GM23248 (cell line): ENCODE data around the gene EID3. TPM values are rescaled to one million over a fixed set of nuclear protein-coding genes. Genes with fewer than 3 reads are reported as not detected.
"Not testable (repeated sequence)": the region's sequence is repeated elsewhere in the genome, so short reads cannot be mapped to it uniquely, and the experiment has no call there.

ENCODE experiments used
- DNase-seq: peaks from one replicate; pipeline ENCODE4 v3.0.0-alpha.2; 2015
- H2AFZ ChIP-seq: fragments of 200-600 bp; sonication (generic); 2 replicates; pipeline ENCODE4 v1.6.1; 2016; ENCODE audit warnings: antibody characterized with exemption
- H3F3A ChIP-seq: fragments of 200-600 bp; sonication (generic); 2 replicates; pipeline ENCODE4 v1.6.1; 2016; ENCODE audit warnings: mild to moderate bottlenecking, antibody characterized with exemption, mixed run types; ENCODE audit not compliant: insufficient read depth
- H3K27ac ChIP-seq: fragments of 200-600 bp; sonication (generic); 2 replicates; pipeline ENCODE4 v1.5.1; 2016; ENCODE audit warnings: mild to moderate bottlenecking
- H3K27me3 ChIP-seq: fragments of 200-600 bp; sonication (generic); replicated peaks from 2 replicates; pipeline ENCODE4 v1.6.1; 2016; ENCODE audit warnings: mild to moderate bottlenecking; ENCODE audit not compliant: insufficient read depth
- H3K36me3 ChIP-seq: fragments of 200-600 bp; sonication (generic); 2 replicates; pipeline ENCODE4 v1.6.1; 2016; ENCODE audit warnings: low read depth, mild to moderate bottlenecking
- H3K4me1 ChIP-seq: fragments of 200-600 bp; sonication (generic); 2 replicates; pipeline ENCODE4 v1.6.1; 2016; ENCODE audit warnings: mild to moderate bottlenecking; ENCODE audit not compliant: insufficient read depth
- H3K4me2 ChIP-seq: fragments of 200-600 bp; sonication (generic); one replicate; pipeline ENCODE4 v1.6.1; 2016; ENCODE audit warnings: mild to moderate bottlenecking; ENCODE audit not compliant: unreplicated experiment
- H3K4me3 ChIP-seq: fragments of 200-600 bp; sonication (generic); 2 replicates; pipeline ENCODE4 v1.5.1; 2016; ENCODE audit warnings: mild to moderate bottlenecking
- H3K79me2 ChIP-seq: fragments of 200-600 bp; sonication (generic); 2 replicates; pipeline ENCODE4 v1.6.1; 2016; ENCODE audit warnings: mild to moderate bottlenecking; ENCODE audit not compliant: insufficient read depth
- H3K9ac ChIP-seq: fragments of 200-600 bp; sonication (generic); 2 replicates; pipeline ENCODE4 v1.6.1; 2016; ENCODE audit warnings: mild to moderate bottlenecking
- H3K9me2 ChIP-seq: fragments of 200-600 bp; sonication (generic); 2 replicates; pipeline ENCODE4 v1.6.1; 2016; ENCODE audit warnings: mixed run types, mild to moderate bottlenecking, moderate library complexity; ENCODE audit not compliant: insufficient read depth
- H3K9me3 ChIP-seq: fragments of 200-600 bp; sonication (generic); one replicate; pipeline ENCODE4 v1.6.1; 2017; ENCODE audit warnings: low read depth
- H4K20me1 ChIP-seq: fragments of 200-600 bp; sonication (generic); 2 replicates; pipeline ENCODE4 v1.6.0; 2016; ENCODE audit not compliant: insufficient read depth
- EZH2 ChIP-seq: fragments of 200-600 bp; sonication (generic); IDR thresholded peaks from 2 replicates; pipeline ENCODE4 v1.6.1; 2018; ENCODE audit warnings: antibody characterized with exemption, mild to moderate bottlenecking; ENCODE audit not compliant: insufficient read depth, poor library complexity, severe bottlenecking
- EZH2phosphoT487 ChIP-seq: fragments of 200-600 bp; sonication (generic); IDR thresholded peaks from 2 replicates; pipeline ENCODE4 v1.6.1; 2018; ENCODE audit warnings: antibody characterized with exemption, moderate library complexity, mild to moderate bottlenecking, low read depth; ENCODE audit not compliant: insufficient read depth
- WGBS, 2 experiments: methylation state at CpG; one replicate each; pipeline ENCODE4 v1.1.6; 2015 to 2017; ENCODE audit warnings: low lambda C conversion rate in 2 of 2, low coverage in 1 of 2; ENCODE audit errors: missing lambda C conversion rate in 2 of 2; 5-methylcytosine and 5-hydroxymethylcytosine counted together
- in situ Hi-C: fragments of 300-500 bp; cut with MboI; formaldehyde crosslinking; loops from 2 replicates; pipeline ENCODE4 v1.15.0; 2020
- polyA plus RNA-seq: library from polyadenylated mRNA; unstranded; fragments of >200 nt; fragmentation: Nextera tagmentation; extraction: Ambion mirVana; gene quantifications from 2 replicates; pipeline ENCODE4 v1.2.1, GENCODE V29; 2016
- total RNA-seq: library from RNA; depleted of rRNA; stranded (reverse); fragments of >200 nt; shearing (Covaris generic); gene quantifications from 2 replicates; pipeline ENCODE4 v1.2.3, GENCODE V29; 2014

Gene EID3
- total and polyA plus RNA-seq, 2 experiments from 2014 or later = 5.7 to 6.9 TPM

DNA sequence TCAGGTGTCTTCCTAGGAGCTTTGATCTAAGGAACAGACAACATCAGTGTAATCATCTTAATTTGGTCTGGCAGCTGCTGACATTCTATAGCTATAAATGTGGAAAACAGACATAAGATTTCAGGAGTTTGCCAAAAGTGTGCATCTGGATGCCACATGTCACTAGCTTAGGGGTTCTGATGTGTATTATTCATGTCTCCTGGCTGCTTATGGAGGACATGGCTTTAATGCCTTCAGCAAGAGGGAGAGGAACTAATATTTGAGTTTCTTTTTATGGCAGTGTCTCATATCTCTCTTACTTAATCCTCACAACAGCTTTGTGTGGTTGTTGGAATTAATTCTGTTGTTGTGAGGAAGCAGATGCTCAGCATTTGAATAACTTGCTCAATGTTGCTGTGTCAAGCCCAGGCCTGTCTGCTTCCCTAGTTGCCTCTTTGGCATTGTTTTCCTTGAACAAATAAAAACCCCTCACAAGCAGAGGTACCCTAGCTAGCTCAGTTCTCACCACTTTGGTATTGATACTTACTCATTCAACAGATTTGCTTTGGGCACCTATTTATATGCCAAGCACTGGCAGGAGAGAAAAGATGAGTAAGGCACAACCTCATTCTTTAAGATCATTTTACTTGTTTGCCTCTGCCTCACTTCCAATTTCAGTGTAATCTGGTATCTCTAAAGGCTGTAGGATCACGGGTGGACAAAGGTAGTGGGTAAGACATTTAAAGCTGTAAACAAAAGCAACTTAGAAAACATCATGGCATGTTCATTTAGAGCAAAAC lies 39.8 kb upstream of the EID3 start:
- Histone ChIP-seq H3F3A (peaks cover 15% of the 10 kb centered on the region), H3K4me2 (peak overlapping the region; percentile 19), H3K9ac (peak overlapping the region; percentile 37), H3K4me3 (no peak overlapping the region), H3K79me2 (no peaks in the 10 kb centered on the region), H3K36me3 (no peaks in the 10 kb centered on the region), H4K20me1 (no peaks in the 10 kb centered on the region), H2AFZ (peak overlapping the region; percentile 45), H3K9me2 (no peaks in the 10 kb centered on the region), H3K27me3 (no peaks in the 10 kb centered on the region), H3K4me1 (peaks cover 13% of the 10 kb centered on the region), H3K27ac (peak overlapping the region; percentile 45), H3K9me3 (no peaks in the 10 kb centered on the region)
- peak; percentile 65 for DNase-seq
- 4 to 5% methylated on average over 1 of the region's 1 CpG for WGBS, 2 experiments
- in situ Hi-C loops = no loop called here
- TF ChIP-seq EZH2 (no peak), EZH2phosphoT487 (no peak)

DNA sequence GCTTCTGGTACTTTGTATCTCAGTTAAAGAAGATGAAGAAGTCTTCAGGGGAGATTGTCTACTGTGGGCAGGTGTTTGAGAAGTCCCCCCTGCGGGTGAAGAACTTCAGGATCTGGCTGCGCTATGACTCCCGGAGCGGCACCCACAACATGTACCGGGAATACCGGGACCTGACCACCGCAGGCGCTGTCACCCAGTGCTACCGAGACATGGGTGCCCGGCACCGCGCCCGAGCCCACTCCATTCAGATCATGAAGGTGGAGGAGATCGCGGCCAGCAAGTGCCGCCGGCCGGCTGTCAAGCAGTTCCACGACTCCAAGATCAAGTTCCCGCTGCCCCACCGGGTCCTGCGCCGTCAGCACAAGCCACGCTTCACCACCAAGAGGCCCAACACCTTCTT lies 38.1 kb upstream of the EID3 start:
- H3K27me3 ChIP-seq, in situ Hi-C loops, DNase-seq, H3K9ac ChIP-seq, H4K20me1 ChIP-seq, H3K9me2 ChIP-seq, H3K27ac ChIP-seq, H3K9me3 ChIP-seq, H3K4me2 ChIP-seq, H2AFZ ChIP-seq, H3K79me2 ChIP-seq, H3K4me3 ChIP-seq, H3K36me3 ChIP-seq: not testable (repeated sequence)
- H3K4me1 ChIP-seq = peaks cover 13% of the 10 kb centered on the region
- WGBS, 2 experiments = 96 to 99% methylated on average over 19 to 24 of the region's 24 CpGs
- H3F3A ChIP-seq = peaks cover 15% of the 10 kb centered on the region

DNA sequence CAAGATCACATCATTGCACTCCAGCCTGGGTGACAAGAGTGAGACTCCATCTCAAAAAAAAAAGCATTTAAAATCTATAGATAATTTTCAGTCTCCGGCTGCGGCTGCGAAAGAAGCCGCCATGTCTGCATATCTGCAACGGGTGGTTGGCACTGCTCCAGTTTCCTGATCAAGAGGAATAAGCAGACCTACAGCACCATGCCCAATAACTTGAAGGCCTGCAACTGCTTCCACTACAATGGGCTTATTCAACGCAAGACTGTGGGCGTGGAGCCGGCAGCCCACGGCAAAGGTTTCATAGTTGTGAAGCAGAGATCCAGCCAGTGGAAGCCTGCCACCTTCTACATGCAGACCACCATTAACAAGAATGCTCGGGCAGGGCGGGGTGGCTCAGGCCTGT lies 30.6 kb upstream of the EID3 start:
- H3K9me3 ChIP-seq = no peaks in the 10 kb centered on the region
- no peaks in the 10 kb centered on the region for H3K36me3 ChIP-seq
- no peak overlapping the region for H3K27ac ChIP-seq
- no peaks in the 10 kb centered on the region for H3F3A ChIP-seq
- no peak overlapping the region for H3K4me2 ChIP-seq
- peaks cover 6% of the 10 kb centered on the region; the same call in 1 of the 2 replicates for H3K4me1 ChIP-seq
- in situ Hi-C loops = no loop called here
- no peak overlapping the region for H3K4me3 ChIP-seq
- no peak for DNase-seq
- WGBS, 2 experiments = 91 to 92% methylated on average over 11 of the region's 11 CpGs
- no peaks in the 10 kb centered on the region for H3K9me2 ChIP-seq
- no peaks in the 10 kb centered on the region for H4K20me1 ChIP-seq
- no peaks in the 10 kb centered on the region for H3K27me3 ChIP-seq
- no peaks in the 10 kb centered on the region for H3K79me2 ChIP-seq
- H3K9ac ChIP-seq = no peak overlapping the region
- H2AFZ ChIP-seq = no peak overlapping the region
- no peak for TF ChIP-seq EZH2phosphoT487
- no peak for TF ChIP-seq EZH2

DNA sequence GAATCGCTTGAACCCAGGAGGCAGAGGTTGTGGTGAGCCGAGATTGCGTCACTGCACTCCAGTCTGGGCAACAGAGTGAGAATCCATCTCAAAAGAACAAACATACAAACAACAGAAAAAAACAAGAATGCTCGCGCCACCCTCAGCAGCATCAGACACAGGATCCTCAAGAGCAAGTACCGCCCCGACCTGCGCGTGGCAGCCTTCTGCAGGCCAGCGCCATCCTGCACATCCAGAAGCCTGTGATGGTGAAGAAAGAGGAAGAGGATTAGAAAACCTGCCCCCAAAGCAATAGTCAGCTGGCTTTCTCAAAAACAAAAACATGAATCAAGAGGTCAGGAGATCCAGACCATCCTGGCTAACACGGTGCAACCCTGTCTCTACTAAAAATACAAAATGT lies 30.0 kb upstream of the EID3 start:
- Histone ChIP-seq H3K4me1 (peaks cover 6% of the 10 kb centered on the region; the same call in 1 of the 2 replicates), H3K9ac (no peak overlapping the region), H3K9me2 (no peaks in the 10 kb centered on the region), H3K27ac (no peak overlapping the region), H2AFZ (no peak overlapping the region), H3F3A (no peaks in the 10 kb centered on the region), H4K20me1 (no peaks in the 10 kb centered on the region), H3K27me3 (no peaks in the 10 kb centered on the region), H3K79me2 (no peaks in the 10 kb centered on the region), H3K4me3 (no peak overlapping the region), H3K4me2 (no peak overlapping the region), H3K36me3 (no peaks in the 10 kb centered on the region), H3K9me3 (no peaks in the 10 kb centered on the region)
- in situ Hi-C loops = no loop called here
- DNase-seq = no peak
- TF ChIP-seq EZH2 = no peak
- TF ChIP-seq EZH2phosphoT487 = no peak
- 95% methylated on average over 9 to 11 of the region's 11 CpGs for WGBS, 2 experiments
